ENCODE data around the gene CMTM7. TPM values are rescaled to one million over a fixed set of nuclear protein-coding genes. Genes with fewer than 3 reads are reported as not detected.

The CMTM7 gene
- total RNA-seq, 1 donor from 2014 or later, result 2.9 TPM

DNA sequence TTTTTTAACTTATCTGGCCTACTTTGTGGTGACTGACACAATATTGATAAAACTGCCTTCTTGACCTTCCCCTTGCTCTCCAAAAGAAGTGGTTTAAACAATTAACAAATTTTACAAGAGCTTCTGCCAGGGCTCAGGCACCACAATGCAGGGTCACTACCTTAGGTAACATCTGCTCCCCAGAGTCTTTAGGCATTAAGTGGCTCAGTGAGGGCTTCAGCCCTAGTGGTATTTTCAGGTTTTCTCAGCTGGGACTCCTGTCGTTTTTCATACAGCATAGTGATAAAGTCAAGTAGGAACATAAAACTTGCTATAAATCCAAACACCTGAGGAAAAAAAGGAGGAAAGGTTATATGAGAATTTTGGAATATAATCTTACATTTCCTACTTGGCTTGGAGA is 92.1 kb downstream of the CMTM7 start:
- no peak for DNase-seq
- Histone ChIP-seq H3K4me3 (no peak overlapping the region), H3K27ac (replicated peaks) (no peak overlapping the region), H3K36me3 (peaks cover 32% of the 10 kb centered on the region), H3K4me1 (peaks cover 16% of the 10 kb centered on the region), H3K9me3 (replicated peaks) (no peaks in the 10 kb centered on the region), H3K27me3 (ENCODE audit: low read depth) (no peaks in the 10 kb centered on the region)
- TF ChIP-seq, protein P1, sequence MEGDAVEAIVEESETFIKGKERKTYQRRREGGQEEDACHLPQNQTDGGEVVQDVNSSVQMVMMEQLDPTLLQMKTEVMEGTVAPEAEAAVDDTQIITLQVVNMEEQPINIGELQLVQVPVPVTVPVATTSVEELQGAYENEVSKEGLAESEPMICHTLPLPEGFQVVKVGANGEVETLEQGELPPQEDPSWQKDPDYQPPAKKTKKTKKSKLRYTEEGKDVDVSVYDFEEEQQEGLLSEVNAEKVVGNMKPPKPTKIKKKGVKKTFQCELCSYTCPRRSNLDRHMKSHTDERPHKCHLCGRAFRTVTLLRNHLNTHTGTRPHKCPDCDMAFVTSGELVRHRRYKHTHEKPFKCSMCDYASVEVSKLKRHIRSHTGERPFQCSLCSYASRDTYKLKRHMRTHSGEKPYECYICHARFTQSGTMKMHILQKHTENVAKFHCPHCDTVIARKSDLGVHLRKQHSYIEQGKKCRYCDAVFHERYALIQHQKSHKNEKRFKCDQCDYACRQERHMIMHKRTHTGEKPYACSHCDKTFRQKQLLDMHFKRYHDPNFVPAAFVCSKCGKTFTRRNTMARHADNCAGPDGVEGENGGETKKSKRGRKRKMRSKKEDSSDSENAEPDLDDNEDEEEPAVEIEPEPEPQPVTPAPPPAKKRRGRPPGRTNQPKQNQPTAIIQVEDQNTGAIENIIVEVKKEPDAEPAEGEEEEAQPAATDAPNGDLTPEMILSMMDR (IDR thresholded peaks at IDR 0.05; ENCODE audit: borderline replicate concordance), result no peak
- intact Hi-C loops (cut with micrococcal nuclease), result no loop called here

DNA sequence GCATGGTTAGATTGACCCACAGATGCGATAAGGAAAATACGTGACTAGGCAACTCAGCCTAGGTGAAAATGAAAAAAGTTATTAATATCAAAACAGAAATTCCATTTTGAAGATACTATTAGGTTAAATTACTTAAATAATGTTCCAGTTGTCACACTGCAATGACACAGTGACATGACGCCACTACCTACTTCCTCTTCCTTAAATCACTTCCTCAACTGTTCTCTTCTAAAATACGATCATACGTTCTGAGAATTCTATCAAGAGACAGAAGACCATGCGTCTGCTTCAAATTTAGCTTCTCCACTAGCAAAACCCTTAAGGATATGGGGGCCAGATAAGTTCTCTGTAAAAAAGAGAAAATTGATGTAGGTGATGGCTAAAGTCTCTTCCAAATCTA is 92.8 kb downstream of the CMTM7 start:
- no peak overlapping the region for H3K27ac ChIP-seq (replicated peaks)
- intact Hi-C loops (cut with micrococcal nuclease), result no loop called here
- no peak for DNase-seq
- H3K4me1 ChIP-seq, result peaks cover 17% of the 10 kb centered on the region
- TF ChIP-seq, protein P1 (IDR thresholded peaks at IDR 0.05; ENCODE audit: borderline replicate concordance), result no peak
- H3K36me3 ChIP-seq, result peaks cover 26% of the 10 kb centered on the region
- H3K9me3 ChIP-seq (replicated peaks), result no peaks in the 10 kb centered on the region
- H3K4me3 ChIP-seq, result no peak overlapping the region
- no peaks in the 10 kb centered on the region for H3K27me3 ChIP-seq (ENCODE audit: low read depth)

DNA sequence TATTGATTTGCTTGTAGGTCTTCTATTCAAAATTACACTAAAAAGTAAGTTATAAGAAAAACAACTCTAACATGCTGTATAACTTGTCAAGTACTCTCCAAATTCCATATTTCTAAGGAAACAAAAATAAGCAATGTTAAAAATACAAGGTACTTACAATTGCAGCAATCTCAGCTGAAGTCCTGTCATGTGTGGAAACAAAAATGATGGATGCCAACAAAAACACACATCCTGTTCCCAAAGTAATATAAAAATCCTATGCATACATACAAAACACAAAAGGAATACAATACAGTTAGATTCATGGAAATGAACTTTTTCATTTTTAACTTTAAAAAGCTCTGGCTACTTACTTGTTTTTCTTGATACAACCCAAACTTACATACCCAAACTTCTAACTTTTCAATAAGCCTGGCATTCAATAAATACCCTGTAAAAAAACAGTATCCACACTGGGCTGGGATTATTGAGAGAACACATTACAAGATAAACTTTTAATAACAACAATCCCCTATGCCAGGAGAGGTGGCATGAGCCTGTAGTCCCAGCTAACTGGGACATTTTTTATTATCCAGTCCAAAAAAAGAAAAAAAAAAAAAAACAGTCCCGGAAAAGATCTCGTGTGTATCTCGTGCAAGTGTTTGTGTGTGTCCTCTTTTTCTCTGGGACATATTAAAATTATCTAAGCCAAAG is 96.3 kb downstream of the CMTM7 start:
- TF ChIP-seq, protein P1 (IDR thresholded peaks at IDR 0.05; ENCODE audit: borderline replicate concordance), result no peak
- H3K4me1 ChIP-seq, result peaks cover 15% of the 10 kb centered on the region
- H3K27me3 ChIP-seq (ENCODE audit: low read depth), result no peaks in the 10 kb centered on the region
- no peak overlapping the region for H3K27ac ChIP-seq (replicated peaks)
- DNase-seq, result no peak
- H3K9me3 ChIP-seq (replicated peaks), result no peaks in the 10 kb centered on the region
- peaks cover 32% of the 10 kb centered on the region for H3K36me3 ChIP-seq
- intact Hi-C loops (cut with micrococcal nuclease), result no loop called here
- no peak overlapping the region for H3K4me3 ChIP-seq

DNA sequence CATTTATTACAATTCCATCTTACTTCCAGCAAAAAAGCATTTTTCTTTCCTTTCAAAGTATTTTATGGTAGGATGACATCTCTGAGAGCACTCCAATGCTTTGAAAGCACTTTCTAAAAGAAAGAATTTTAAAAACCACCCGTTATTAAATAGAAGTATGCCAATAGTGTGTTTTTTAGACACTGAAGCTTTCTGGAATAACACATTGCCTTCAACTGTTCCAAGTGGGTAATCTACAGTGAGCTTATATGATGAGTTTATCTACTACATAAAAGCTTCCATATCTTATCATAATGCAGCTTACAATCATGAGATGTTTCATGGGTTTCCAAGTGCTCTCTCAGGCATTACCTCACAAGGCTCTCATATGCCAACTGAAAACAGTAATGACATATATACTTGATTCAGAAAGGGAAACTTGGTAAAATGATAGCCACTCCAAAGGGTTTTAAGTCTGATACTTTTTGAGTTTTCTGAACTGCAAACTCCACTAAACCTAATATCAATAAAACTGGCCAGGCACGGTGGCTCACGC is 96.9 kb downstream of the CMTM7 start:
- H3K4me1 ChIP-seq, result peaks cover 21% of the 10 kb centered on the region
- TF ChIP-seq, protein P1 (IDR thresholded peaks at IDR 0.05; ENCODE audit: borderline replicate concordance), result no peak
- intact Hi-C loops (cut with micrococcal nuclease), result no loop called here
- no peaks in the 10 kb centered on the region for H3K9me3 ChIP-seq (replicated peaks)
- no peak overlapping the region for H3K27ac ChIP-seq (replicated peaks)
- no peak overlapping the region for H3K4me3 ChIP-seq
- H3K36me3 ChIP-seq, result peaks cover 26% of the 10 kb centered on the region
- H3K27me3 ChIP-seq (ENCODE audit: low read depth), result no peaks in the 10 kb centered on the region
- DNase-seq, result no peak

DNA sequence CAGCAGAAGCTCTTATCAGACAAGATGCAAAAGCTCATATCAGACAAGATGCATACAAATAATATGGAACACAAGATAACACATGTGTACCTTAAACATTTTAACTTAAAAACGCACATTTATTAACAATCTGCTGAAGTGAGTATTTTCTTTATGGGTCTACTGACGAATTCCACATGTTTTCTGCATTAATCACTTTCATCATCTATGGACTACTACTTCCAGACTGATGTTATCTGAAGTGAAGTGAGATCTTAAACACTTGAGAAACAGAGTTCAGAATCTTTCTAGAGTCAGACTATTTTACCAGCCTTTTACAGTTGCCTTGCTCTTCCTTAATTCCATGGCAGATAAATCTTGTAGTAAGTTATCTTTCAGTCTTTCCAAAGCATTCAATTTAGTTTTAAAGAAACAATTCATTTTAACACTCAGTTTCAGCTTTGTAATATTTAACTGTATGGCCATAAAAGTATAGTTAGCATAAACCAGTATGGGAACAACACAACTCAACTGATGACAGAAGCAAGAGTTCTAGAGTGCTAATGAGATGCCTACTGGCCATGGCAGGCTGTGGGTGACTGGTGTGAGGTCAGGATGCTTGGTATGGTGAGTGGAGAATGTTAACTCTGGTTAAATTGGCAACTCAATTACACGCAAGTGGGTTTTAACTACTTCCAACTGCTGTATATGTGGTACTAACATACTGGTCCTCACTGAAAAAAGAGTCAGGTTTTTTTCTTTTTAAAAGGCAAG is 101.2 kb downstream of the CMTM7 start:
- TF ChIP-seq, protein P1 (IDR thresholded peaks at IDR 0.05; ENCODE audit: borderline replicate concordance), result no peak
- no peak for DNase-seq
- intact Hi-C loops (cut with micrococcal nuclease), result no loop called here
- Histone ChIP-seq H3K27me3 (ENCODE audit: low read depth) (no peaks in the 10 kb centered on the region), H3K4me3 (no peak overlapping the region), H3K4me1 (peaks cover 44% of the 10 kb centered on the region), H3K9me3 (replicated peaks) (no peaks in the 10 kb centered on the region), H3K36me3 (peaks cover 7% of the 10 kb centered on the region), H3K27ac (replicated peaks) (no peak overlapping the region)

Data from left ventricle myocardium inferior (tissue), 1 donor.